Measurements from ENCODE around the gene COBLL1. TPM values are rescaled to one million over a fixed set of nuclear protein-coding genes. Genes with fewer than 3 reads are reported as not detected.

Gene COBLL1
- total and polyA plus RNA-seq, 2 of the 4 experiments (the other 2 are of a cell fraction) = 0.79 to 1.1 TPM

GRCh38 chr2:164847291-164847690, 5.7 kb upstream of the COBLL1 start:
- CTCF ChIA-PET = no interaction called here
- intact Hi-C loops (cut with micrococcal nuclease) = loop anchor here (2.0 kb wide), 1 partner anchor 44 kb away; no protein-coding TSS in a partner anchor
- H3K9ac ChIP-seq (ENCODE audit: low read depth, low read length) = no peak overlapping the region

More at GRCh38 chr2:164847291-164847690, 5.7 kb upstream of the COBLL1 start:
- Histone ChIP-seq H3K18ac (ENCODE audit: low read depth, low read length) (no peak overlapping the region), H2BK120ac (ENCODE audit: low read depth, low read length) (no peak overlapping the region), H3K9me1 (ENCODE audit: insufficient read depth, low read length) (no peaks in the 10 kb centered on the region), H3K4me1 (ENCODE audit: control insufficient read depth, insufficient read depth, low read length) (no peaks in the 10 kb centered on the region), H2AK5ac (ENCODE audit: low read depth, low read length) (no peak overlapping the region), H3K79me1 (ENCODE audit: low read depth in 1 of 2, low read length in 2 of 2) (no peaks in the 10 kb centered on the region), H2BK5ac (ENCODE audit: low read depth, low read length, poor library complexity, severe bottlenecking) (no peak overlapping the region), H3K4me2 (ENCODE audit: low read depth, low read length) (no peak overlapping the region), H4K91ac (ENCODE audit: insufficient read depth, low read depth, low read length) (no peak overlapping the region), H3K56ac (ENCODE audit: extremely low read depth, insufficient read depth, low read length) (no peak overlapping the region), H4K5ac (ENCODE audit: low read depth, low read length) (no peak overlapping the region), H3K4me3 (ENCODE audit: insufficient read depth, low read depth, low read length) (no peak overlapping the region), H4K20me1 (ENCODE audit: insufficient read depth, low read length) (no peaks in the 10 kb centered on the region), H2AFZ (replicated peaks; ENCODE audit: low read length, poor library complexity) (no peak overlapping the region), H3K14ac (replicated peaks; ENCODE audit: low read depth, low read length) (no peak overlapping the region), H3K27ac (ENCODE audit: insufficient read depth, low read length) (no peak overlapping the region), H3K9me3 (ENCODE audit: control insufficient read depth, insufficient read depth, low read length) (no peaks in the 10 kb centered on the region), H2AK9ac (replicated peaks; ENCODE audit: low read depth, low read length, poor library complexity) (no peak overlapping the region), H3K4ac (ENCODE audit: low read depth, low read length) (no peak overlapping the region), H2BK15ac (ENCODE audit: low read depth, low read length) (no peak overlapping the region), H3K36me3 (ENCODE audit: control insufficient read depth, insufficient read depth, low read length) (no peaks in the 10 kb centered on the region), H4K8ac (ENCODE audit: low read depth in 2 of 2, low read length in 2 of 2) (no peak overlapping the region), H2BK20ac (ENCODE audit: low read depth, low read length) (no peak overlapping the region), H3K23ac (ENCODE audit: low read depth, low read length) (no peak overlapping the region), H3K27me3 (ENCODE audit: control insufficient read depth, insufficient read depth, low read length) (peaks cover 3% of the 10 kb centered on the region; the same call in 1 of the 2 replicates)
- ATAC-seq (ENCODE audit: low read depth) (no peak), DNase-seq (no peak)
- BruUV-seq (replicated peaks) = no TSS peak
- no CpG with 5 or more reads among the region's 4 CpGs for WGBS, 2 experiments (ENCODE audit: extremely low coverage in 2 of 2, insufficient read length in 1 of 2)
- no peak for TF ChIP-seq CEBPB (IDR thresholded peaks at IDR 0.05; ENCODE audit: low read depth, low read length)
- no peak for TF ChIP-seq FOS (IDR thresholded peaks at IDR 0.05; ENCODE audit: low read depth, low read length)
- no peak for TF ChIP-seq RAD21 (IDR thresholded peaks at IDR 0.05; ENCODE audit: low read length)
- dilution Hi-C loops (cut with HindIII; ENCODE audit: low sequenced_read_pairs, unreplicated experiment) = no loop called here
- in situ Hi-C loops (cut with MboI; ENCODE audit: low sequenced_read_pairs) = no loop called here
- POLR2A ChIA-PET (ENCODE audit: unreplicated experiment) = no interaction called here
